OCI-LY1 (cell line): ENCODE measurements around the gene SLC8A1.
"Not testable (repeated sequence)": the region's sequence is repeated elsewhere in the genome, so short reads cannot be mapped to it uniquely, and the experiment has no call there.

Experiments used
- H2AFZ ChIP-seq: fragments of 200-600 bp; sonication (generic), shearing (Covaris generic); 2 replicates; pipeline ENCODE4 v1.6.0; 2014; ENCODE audit warnings: antibody characterized with exemption, mild to moderate bottlenecking, low read length
- H3F3A ChIP-seq: fragments of 200-600 bp; sonication (generic), shearing (Covaris generic); 2 replicates; pipeline ENCODE4 v1.6.0; 2014; ENCODE audit warnings: mild to moderate bottlenecking, antibody characterized with exemption, low read length, moderate library complexity; ENCODE audit not compliant: insufficient read depth
- H3K27ac ChIP-seq: fragments of 200-600 bp; sonication (generic); 2 replicates; pipeline ENCODE4 v1.5.1; 2014; ENCODE audit warnings: low read length, mixed run types, mild to moderate bottlenecking, low read depth; ENCODE audit not compliant: poor library complexity, severe bottlenecking
- H3K27me3 ChIP-seq: fragments of 200-600 bp; sonication (generic); 2 replicates; pipeline ENCODE4 v1.6.0; 2014; ENCODE audit warnings: antibody characterized with exemption, mild to moderate bottlenecking, low read length, moderate library complexity; ENCODE audit not compliant: insufficient read depth
- H3K36me3 ChIP-seq: fragments of 200-600 bp; sonication (generic); 2 replicates; pipeline ENCODE4 v1.6.1; 2014; ENCODE audit warnings: mild to moderate bottlenecking, antibody characterized with exemption, low read length, moderate library complexity, mixed read lengths; ENCODE audit not compliant: insufficient read depth
- H3K4me1 ChIP-seq: fragments of 200-600 bp; sonication (generic); 2 replicates; pipeline ENCODE4 v1.5.1; 2014; ENCODE audit warnings: mild to moderate bottlenecking, low read length, moderate library complexity; ENCODE audit not compliant: insufficient read depth, severe bottlenecking
- H3K4me2 ChIP-seq: fragments of 200-600 bp; sonication (generic), shearing (Covaris generic); 2 replicates; pipeline ENCODE4 v1.6.1; 2014; ENCODE audit warnings: low read length
- H3K4me3 ChIP-seq: fragments of 200-600 bp; sonication (generic); 2 replicates; pipeline ENCODE4 v1.5.1; 2014; ENCODE audit warnings: low read length, low read depth, mild to moderate bottlenecking, mixed read lengths; ENCODE audit not compliant: poor library complexity, severe bottlenecking
- H3K79me2 ChIP-seq: fragments of 200-600 bp; shearing (Covaris generic); 2 replicates; pipeline ENCODE4 v1.6.1; 2016; ENCODE audit warnings: mixed run types, low read length, mixed read lengths; ENCODE audit not compliant: insufficient read depth
- H3K9ac ChIP-seq: fragments of 200-600 bp; sonication (generic), shearing (Covaris generic); 2 replicates; pipeline ENCODE4 v1.6.1; 2014; ENCODE audit warnings: mild to moderate bottlenecking, low read length, mixed read lengths
- H3K9me2 ChIP-seq: fragments of 200-600 bp; sonication (generic), shearing (Covaris generic); 2 replicates; pipeline ENCODE4 v1.6.1; 2014; ENCODE audit warnings: low read depth, mild to moderate bottlenecking, low read length, mixed read lengths
- H3K9me3 ChIP-seq: fragments of 200-600 bp; shearing (Covaris generic); 2 replicates; pipeline ENCODE4 v1.6.1; 2014; ENCODE audit warnings: low read length, mixed read lengths
- H4K20me1 ChIP-seq: fragments of 200-600 bp; sonication (generic), shearing (Covaris generic); 2 replicates; pipeline ENCODE4 v1.6.0; 2016; ENCODE audit warnings: mild to moderate bottlenecking, low read length; ENCODE audit not compliant: insufficient read depth
- CTCF ChIP-seq: fragments of 200-600 bp; sonication (generic), shearing (Covaris generic); IDR thresholded peaks from 2 replicates; pipeline ENCODE4 v1.5.1; 2017; ENCODE audit warnings: mild to moderate bottlenecking, antibody characterized with exemption, low read length, moderate library complexity, mixed read lengths
- EZH2 ChIP-seq: fragments of 200-600 bp; sonication (generic), shearing (Covaris generic); IDR thresholded peaks from 2 replicates; pipeline ENCODE4 v1.8.0; 2017; ENCODE audit warnings: borderline replicate concordance, mixed run types, mild to moderate bottlenecking, antibody characterized with exemption, low read length, moderate library complexity, mixed read lengths

SLC8A1 gene

GRCh38 chr2:40087927-40088326 is 364.0 kb downstream of the SLC8A1 start:
- TF ChIP-seq EZH2 (no peak), CTCF (no peak)
- H3F3A ChIP-seq = no peaks in the 10 kb centered on the region
- H3K79me2 ChIP-seq = no peaks in the 10 kb centered on the region
- no peak overlapping the region for H3K4me2 ChIP-seq
- no peaks in the 10 kb centered on the region for H3K9me2 ChIP-seq
- no peak overlapping the region for H3K27ac ChIP-seq
- no peaks in the 10 kb centered on the region for H3K4me1 ChIP-seq
- H2AFZ ChIP-seq = no peak overlapping the region
- H3K36me3 ChIP-seq = no peaks in the 10 kb centered on the region
- no peak overlapping the region for H3K9ac ChIP-seq
- H4K20me1 ChIP-seq = no peaks in the 10 kb centered on the region
- H3K27me3 ChIP-seq = no peaks in the 10 kb centered on the region
- H3K9me3 ChIP-seq = no peaks in the 10 kb centered on the region
- no peak overlapping the region for H3K4me3 ChIP-seq

- no peak overlapping the region for H2AFZ ChIP-seq
Measured at GRCh38 chr2:40087434-40087833, 364.5 kb downstream of the SLC8A1 start.

GRCh38 chr2:40085786-40086185 is 366.1 kb downstream of the SLC8A1 start:
- H3K9me3 ChIP-seq = no peaks in the 10 kb centered on the region
- H2AFZ ChIP-seq = no peak overlapping the region
- no peak overlapping the region for H3K9ac ChIP-seq
- no peaks in the 10 kb centered on the region for H3K4me1 ChIP-seq
- no peak overlapping the region for H3K4me2 ChIP-seq
- H3F3A ChIP-seq = no peaks in the 10 kb centered on the region
- TF ChIP-seq EZH2 = no peak
- TF ChIP-seq CTCF = no peak
- no peak overlapping the region for H3K27ac ChIP-seq
- no peak overlapping the region for H3K4me3 ChIP-seq
- H3K79me2 ChIP-seq = no peaks in the 10 kb centered on the region
- no peaks in the 10 kb centered on the region for H3K36me3 ChIP-seq
- H3K9me2 ChIP-seq = no peaks in the 10 kb centered on the region
- no peaks in the 10 kb centered on the region for H3K27me3 ChIP-seq
- H4K20me1 ChIP-seq = no peaks in the 10 kb centered on the region

More at GRCh38 chr2:40087434-40087833, 364.5 kb downstream of the SLC8A1 start:
- H3K4me2 ChIP-seq = no peak overlapping the region
- H3K27me3 ChIP-seq = no peaks in the 10 kb centered on the region
- H4K20me1 ChIP-seq = no peaks in the 10 kb centered on the region
- H3F3A ChIP-seq = no peaks in the 10 kb centered on the region
- H3K27ac ChIP-seq = no peak overlapping the region
- TF ChIP-seq EZH2 (no peak), CTCF (no peak)
- H3K9me3 ChIP-seq = no peaks in the 10 kb centered on the region
- H3K9me2 ChIP-seq = no peaks in the 10 kb centered on the region
- H3K36me3 ChIP-seq = no peaks in the 10 kb centered on the region
- H3K4me3 ChIP-seq = no peak overlapping the region
- no peaks in the 10 kb centered on the region for H3K4me1 ChIP-seq
- H3K9ac ChIP-seq = no peak overlapping the region
- no peaks in the 10 kb centered on the region for H3K79me2 ChIP-seq

GRCh38 chr2:40073336-40073735 is 378.6 kb downstream of the SLC8A1 start:
- H3K4me3 ChIP-seq, H3K27me3 ChIP-seq, H3K27ac ChIP-seq: not testable (repeated sequence)

More at GRCh38 chr2:40073336-40073735, 378.6 kb downstream of the SLC8A1 start:
- not testable (repeated sequence) for H4K20me1 ChIP-seq, H3K4me2 ChIP-seq, H3K4me1 ChIP-seq, H3K9me2 ChIP-seq, H3K36me3 ChIP-seq, H3K9me3 ChIP-seq, H3K79me2 ChIP-seq, H2AFZ ChIP-seq, H3K9ac ChIP-seq, H3F3A ChIP-seq
